Stimulated activated naive CD4-positive, alpha-beta T cell treated with Interleukin-2 at 50 U/mL for 16 hours (primary cell): ENCODE measurements around the gene TSPEAR.

Experiments
- DNase-seq: peaks from one replicate; lab custom pipeline; 2025; lab: John Stamatoyannopoulos, UW

The TSPEAR gene

GRCh38 chr21:44502171-44502958, 209.0 kb downstream of the TSPEAR start:
- no peak for DNase-seq

GRCh38 chr21:44500111-44500510, 211.3 kb downstream of the TSPEAR start:
- DNase-seq, result no peak

- DNase-seq, result no peak
These were observed 211.7 kb downstream of the TSPEAR start for GRCh38 chr21:44499631-44500030.

GRCh38 chr21:44499211-44499560, 212.2 kb downstream of the TSPEAR start:
- no peak for DNase-seq

GRCh38 chr21:44498280-44499210, 212.8 kb downstream of the TSPEAR start:
- no peak for DNase-seq

- DNase-seq, result no peak
These were observed 213.7 kb downstream of the TSPEAR start for GRCh38 chr21:44497703-44498126.

- no peak for DNase-seq
These were observed 214.5 kb downstream of the TSPEAR start for GRCh38 chr21:44496564-44497550.

GRCh38 chr21:44495611-44496563, 215.5 kb downstream of the TSPEAR start:
- DNase-seq, result no peak

- no peak for DNase-seq
These were observed 216.4 kb downstream of the TSPEAR start for GRCh38 chr21:44494956-44495355.

- no peak for DNase-seq
These were observed 217.0 kb downstream of the TSPEAR start for GRCh38 chr21:44494418-44494817.

GRCh38 chr21:44492567-44493385, 218.6 kb downstream of the TSPEAR start:
- no peak for DNase-seq

- DNase-seq, result no peak
These were observed 220.6 kb downstream of the TSPEAR start for GRCh38 chr21:44490816-44491215.

- no peak for DNase-seq
These were observed 221.0 kb downstream of the TSPEAR start for GRCh38 chr21:44490405-44490804.

- DNase-seq, result no peak
These were observed 221.4 kb downstream of the TSPEAR start for GRCh38 chr21:44489962-44490361.

GRCh38 chr21:44487831-44488230, 223.5 kb downstream of the TSPEAR start:
- DNase-seq, result peak; percentile 47

GRCh38 chr21:44486302-44486701, 225.1 kb downstream of the TSPEAR start:
- no peak for DNase-seq

GRCh38 chr21:44485796-44486195, 225.6 kb downstream of the TSPEAR start:
- DNase-seq, result no peak

GRCh38 chr21:44485254-44485793, 226.0 kb downstream of the TSPEAR start:
- no peak for DNase-seq

- DNase-seq, result no peak
These were observed 226.7 kb downstream of the TSPEAR start for GRCh38 chr21:44484498-44485253.
